Fibroblast of lung (primary cell): ENCODE data around the gene ID1. TPM values are rescaled to one million over a fixed set of nuclear protein-coding genes. Genes with fewer than 3 reads are reported as not detected.
"Not testable (repeated sequence)": the region's sequence is repeated elsewhere in the genome, so short reads cannot be mapped to it uniquely, and the experiment has no call there.

Source experiments
- DNase-seq, 2 donors: peaks; one replicate each; pipeline versions ENCODE4 v3.0.0 to v3.0.0-alpha.2; 2010; ENCODE audit warnings: low read depth in 2 of 2
- H2AFZ ChIP-seq: 2 replicates; pipeline ENCODE4 v1.5.1; 2012; ENCODE audit warnings: low read length, control low read depth, inconsistent platforms
- H3K27ac ChIP-seq: 2 replicates; pipeline ENCODE4 v1.5.1; 2011; ENCODE audit warnings: low read length, control low read depth; ENCODE audit not compliant: insufficient read depth
- H3K27me3 ChIP-seq: 2 replicates; pipeline ENCODE4 v1.5.1; 2011; ENCODE audit warnings: mild to moderate bottlenecking, low read length; ENCODE audit not compliant: control insufficient read depth, insufficient read depth
- H3K36me3 ChIP-seq: 2 replicates; pipeline ENCODE4 v1.5.1; 2011; ENCODE audit warnings: low read length; ENCODE audit not compliant: control insufficient read depth, insufficient read depth
- H3K4me1 ChIP-seq: 2 replicates; pipeline ENCODE4 v1.5.1; 2011; ENCODE audit warnings: low read length; ENCODE audit not compliant: control insufficient read depth, insufficient read depth; ENCODE audit errors: extremely low read depth
- H3K4me2 ChIP-seq: 2 replicates; pipeline ENCODE4 v1.5.1; 2011; ENCODE audit warnings: low read length, control low read depth; ENCODE audit not compliant: insufficient read depth; ENCODE audit errors: extremely low read depth
- H3K4me3 ChIP-seq, 4 experiments: fragments of 200-600 bp in 1 of 4; sonication (generic) in 1 of 4; replicated peaks in 1 of 4; 2 replicates each; pipeline ENCODE4 v1.5.1; 2011 to 2016; ENCODE audit warnings: low read length in 4 of 4, low read depth in 3 of 4, mild to moderate bottlenecking in 3 of 4, control low read depth in 2 of 4, inconsistent platforms in 1 of 4, mixed read lengths in 1 of 4; ENCODE audit not compliant: insufficient read depth in 1 of 4; ENCODE audit errors: control extremely low read depth in 1 of 4
- H3K79me2 ChIP-seq: 2 replicates; pipeline ENCODE4 v1.5.1; 2012; ENCODE audit warnings: mild to moderate bottlenecking, low read length, inconsistent platforms; ENCODE audit not compliant: control insufficient read depth, insufficient read depth
- H3K9ac ChIP-seq: 2 replicates; pipeline ENCODE4 v1.5.1; 2011; ENCODE audit warnings: mild to moderate bottlenecking, low read length, control low read depth; ENCODE audit not compliant: insufficient read depth
- H3K9me3 ChIP-seq: 2 replicates; pipeline ENCODE4 v1.5.1; 2012; ENCODE audit warnings: low read depth, low read length; ENCODE audit not compliant: control insufficient read depth, insufficient read depth
- H4K20me1 ChIP-seq: 2 replicates; pipeline ENCODE4 v1.5.1; 2011; ENCODE audit warnings: low read length; ENCODE audit not compliant: control insufficient read depth, insufficient read depth; ENCODE audit errors: extremely low read depth
- EZH2 ChIP-seq: IDR thresholded peaks from 2 replicates; pipeline ENCODE4 v1.5.1; 2012; ENCODE audit warnings: low read length, control low read depth, mild to moderate bottlenecking; ENCODE audit errors: missing control alignments
- polyA plus RNA-seq, 2 donors: library from polyadenylated mRNA; depleted of rRNA in 1 of 2; stranded (reverse) in 1 of 2; unstranded in 1 of 2; fragments of >200 nt; gene quantifications; 2 replicates each; pipeline ENCODE4 v1.2.1, GENCODE V29; 2011 to 2012; ENCODE audit warnings: missing spikeins in 1 of 2
- total RNA-seq: library from RNA; depleted of rRNA; stranded (reverse); fragments of >200 nt; gene quantifications from 2 replicates; pipeline ENCODE4 v1.2.1, GENCODE V29; 2014
- TF ChIP-seq, protein P1 (sequence below), 2 donors: IDR thresholded peaks in 1 of 2; conservative IDR thresholded peaks in 1 of 2; 1 replicate in 1 of 2; 2 replicates in 1 of 2; pipeline ENCODE4 v1.5.1; 2011 to 2012; ENCODE audit warnings: low read length in 2 of 2, control low read depth in 1 of 2, inconsistent platforms in 1 of 2, low read depth in 1 of 2, mild to moderate bottlenecking in 1 of 2

ID1 gene
- total and polyA plus RNA-seq, 2 donors (not counting 1 experiment from before 2014, with no cell fraction given) = 14.5 to 27.4 TPM

GRCh38 chr20:31573555-31574321 is 31.4 kb upstream of the ID1 start:
- no peaks in the 10 kb centered on the region for H4K20me1 ChIP-seq
- H3K9me3 ChIP-seq = no peaks in the 10 kb centered on the region
- DNase-seq = peak in 1 of 2 donors; percentile 23
- peaks cover 15% of the 10 kb centered on the region for H3K4me1 ChIP-seq
- H3K79me2 ChIP-seq = no peaks in the 10 kb centered on the region
- H3K36me3 ChIP-seq = peaks cover 6% of the 10 kb centered on the region
- no peak for TF ChIP-seq EZH2
- TF ChIP-seq, protein P1, sequence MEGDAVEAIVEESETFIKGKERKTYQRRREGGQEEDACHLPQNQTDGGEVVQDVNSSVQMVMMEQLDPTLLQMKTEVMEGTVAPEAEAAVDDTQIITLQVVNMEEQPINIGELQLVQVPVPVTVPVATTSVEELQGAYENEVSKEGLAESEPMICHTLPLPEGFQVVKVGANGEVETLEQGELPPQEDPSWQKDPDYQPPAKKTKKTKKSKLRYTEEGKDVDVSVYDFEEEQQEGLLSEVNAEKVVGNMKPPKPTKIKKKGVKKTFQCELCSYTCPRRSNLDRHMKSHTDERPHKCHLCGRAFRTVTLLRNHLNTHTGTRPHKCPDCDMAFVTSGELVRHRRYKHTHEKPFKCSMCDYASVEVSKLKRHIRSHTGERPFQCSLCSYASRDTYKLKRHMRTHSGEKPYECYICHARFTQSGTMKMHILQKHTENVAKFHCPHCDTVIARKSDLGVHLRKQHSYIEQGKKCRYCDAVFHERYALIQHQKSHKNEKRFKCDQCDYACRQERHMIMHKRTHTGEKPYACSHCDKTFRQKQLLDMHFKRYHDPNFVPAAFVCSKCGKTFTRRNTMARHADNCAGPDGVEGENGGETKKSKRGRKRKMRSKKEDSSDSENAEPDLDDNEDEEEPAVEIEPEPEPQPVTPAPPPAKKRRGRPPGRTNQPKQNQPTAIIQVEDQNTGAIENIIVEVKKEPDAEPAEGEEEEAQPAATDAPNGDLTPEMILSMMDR (conservative IDR thresholded peaks at IDR 0.05 in 1 of 2, IDR thresholded peaks at IDR 0.05 in 1 of 2; ENCODE audit: low read depth in 1 of 2, low read length in 2 of 2) = no peak
- no peak overlapping the region for H2AFZ ChIP-seq
- H3K4me3 ChIP-seq = peak overlapping the region; percentile 50 to 70 (median 53)
- peak overlapping the region; percentile 73 for H3K9ac ChIP-seq
- no peaks in the 10 kb centered on the region for H3K27me3 ChIP-seq
- peak overlapping the region; percentile 95 for H3K4me2 ChIP-seq
- peak overlapping the region; percentile 98 for H3K27ac ChIP-seq

- H2AFZ ChIP-seq, H3K4me2 ChIP-seq, H3K9ac ChIP-seq, H3K9me3 ChIP-seq, H3K27ac ChIP-seq, H3K27me3 ChIP-seq, H3K79me2 ChIP-seq, H4K20me1 ChIP-seq, H3K4me3 ChIP-seq, DNase-seq, H3K36me3 ChIP-seq: not testable (repeated sequence)
- H3K4me1 ChIP-seq = peaks cover 11% of the 10 kb centered on the region
Measured at GRCh38 chr20:31574986-31575385, 30.1 kb upstream of the ID1 start.

DNA sequence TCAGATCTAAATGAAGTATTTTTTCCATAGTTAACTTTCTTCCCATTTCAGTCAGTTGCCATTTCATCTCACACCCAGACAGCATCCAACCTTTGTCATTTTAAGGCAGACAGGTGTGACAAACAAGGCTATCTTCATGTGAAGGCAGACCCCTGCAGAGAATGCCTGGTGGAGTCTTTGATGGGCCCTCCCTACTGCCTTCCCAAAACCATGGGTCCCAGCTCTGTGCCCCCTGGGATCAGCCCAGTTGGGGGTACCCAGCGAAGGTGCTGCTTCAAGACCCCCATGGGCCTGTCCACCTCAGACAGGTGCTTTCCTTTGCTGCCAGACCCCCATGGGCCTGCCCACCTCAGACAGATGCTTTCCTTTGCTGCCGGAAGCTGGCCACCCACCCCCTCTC is 28.3 kb upstream of the ID1 start:
- H3K27me3 ChIP-seq = no peaks in the 10 kb centered on the region
- no peak overlapping the region for H2AFZ ChIP-seq
- H3K9ac ChIP-seq = no peak overlapping the region
- peaks cover 11% of the 10 kb centered on the region for H3K4me1 ChIP-seq
- no peak overlapping the region for H3K4me3 ChIP-seq
- no peaks in the 10 kb centered on the region for H4K20me1 ChIP-seq
- H3K4me2 ChIP-seq = no peak overlapping the region
- H3K79me2 ChIP-seq = no peaks in the 10 kb centered on the region
- TF ChIP-seq, protein P1 (conservative IDR thresholded peaks at IDR 0.05 in 1 of 2, IDR thresholded peaks at IDR 0.05 in 1 of 2; ENCODE audit: low read depth in 1 of 2, low read length in 2 of 2) = no peak
- no peak for DNase-seq
- H3K27ac ChIP-seq = no peak overlapping the region
- H3K9me3 ChIP-seq = no peaks in the 10 kb centered on the region
- H3K36me3 ChIP-seq = no peaks in the 10 kb centered on the region
